ENCODE measurements around the gene MAP2K2.

MAP2K2 gene

GRCh38 chr19:4139614-4140236, 15.8 kb upstream of the MAP2K2 start:
- H3K4me1 ChIP-seq (ENCODE audit: control insufficient read depth, insufficient read depth, low read length), result no peaks in the 10 kb centered on the region
- H3K27ac ChIP-seq (ENCODE audit: extremely low read depth, low read depth, low read length), result no peak overlapping the region
- ChIA-PET CTCF (interaction anchor here (0.6 to 2.9 kb wide), 31 partner anchors 8 to 583 kb away, joined by 3 to 47 read pairs (median 5); partner anchors contain the start of genes CREB3L3, EEF2, YJU2 and ZBTB7A), POLR2A (interaction anchor here (0.6 to 1.2 kb wide), 4 partner anchors 9 to 774 kb away, joined by 3 to 6 read pairs (median 3); partner anchors contain the start of gene EEF2)
- H3K36me3 ChIP-seq (ENCODE audit: control insufficient read depth in 2 of 2, insufficient read depth in 1 of 2, low read length in 2 of 2), result no peaks in the 10 kb centered on the region
- H3K4me3 ChIP-seq (ENCODE audit: low read depth, low read length), result no peak overlapping the region
- H3K9me3 ChIP-seq (ENCODE audit: control insufficient read depth, insufficient read depth, low read depth, low read length), result no peaks in the 10 kb centered on the region
- peak; percentile 17; the same call in 1 of the 2 replicates for TF ChIP-seq ZXDB (tag by site-specific recombination; IDR thresholded peaks at IDR 0.05)
- TF ChIP-seq ZNF214 (tag by site-specific recombination; IDR thresholded peaks at IDR 0.05; ENCODE audit: borderline replicate concordance), result no peak
- peak; percentile 45 for TF ChIP-seq ZNF335 (tag by site-specific recombination; conservative IDR thresholded peaks at IDR 0.05)
- peak; percentile 19; the same call in 1 of the 2 replicates for TF ChIP-seq SP7 (tag by site-specific recombination; IDR thresholded peaks at IDR 0.05)
- TF ChIP-seq ZNF16 (tag by site-specific recombination; IDR thresholded peaks at IDR 0.05; ENCODE audit: low read depth), result peak; percentile 99
- TF ChIP-seq ZEB2 (tag by site-specific recombination; IDR thresholded peaks at IDR 0.05), result 0 out of 2 replicates have a peak, but pooled peaks have one; percentile 18
- no peak for TF ChIP-seq ZNF792 (tag by site-specific recombination; IDR thresholded peaks at IDR 0.05)
- TF ChIP-seq ZNF654 (tag by site-specific recombination; IDR thresholded peaks at IDR 0.05; ENCODE audit: low read depth), result peak; percentile 52
- TF ChIP-seq ZNF76 (tag by site-specific recombination; IDR thresholded peaks at IDR 0.05; ENCODE audit: borderline replicate concordance, low read depth), result peak; percentile 38; the same call in 1 of the 2 replicates
- 0 out of 2 replicates have a peak, but pooled peaks have one; percentile 22 for TF ChIP-seq ZFP69B (tag by site-specific recombination; IDR thresholded peaks at IDR 0.05)
- TF ChIP-seq ZNF571 (tag by site-specific recombination; IDR thresholded peaks at IDR 0.05), result no peak
- TF ChIP-seq ZNF580 (tag by site-specific recombination; IDR thresholded peaks at IDR 0.05), result peak; percentile 83
- no peak for TF ChIP-seq ZNF23 (tag by site-specific recombination; IDR thresholded peaks at IDR 0.05; ENCODE audit: borderline replicate concordance)
- TF ChIP-seq PRDM10 (tag by site-specific recombination; IDR thresholded peaks at IDR 0.05), result peak; percentile 67
- 0 out of 2 replicates have a peak, but pooled peaks have one; percentile 19 for TF ChIP-seq ZBTB11 (tag by site-specific recombination; conservative IDR thresholded peaks at IDR 0.05; ENCODE audit: low read depth)
- TF ChIP-seq ZSCAN5A (tag by site-specific recombination; IDR thresholded peaks at IDR 0.05), result 0 out of 2 replicates have a peak, but pooled peaks have one; percentile 59
- TF ChIP-seq GLIS1 (tag by site-specific recombination; IDR thresholded peaks at IDR 0.05), result peak; percentile 17
- no peak for TF ChIP-seq ZNF221 (tag by site-specific recombination; IDR thresholded peaks at IDR 0.05; ENCODE audit: borderline replicate concordance)
- no peak for TF ChIP-seq ZNF660 (tag by site-specific recombination; IDR thresholded peaks at IDR 0.05)
- peak; percentile 63 for TF ChIP-seq CTCF (tag by site-specific recombination; IDR thresholded peaks at IDR 0.05)
- TF ChIP-seq ZNF623 (tag by site-specific recombination; IDR thresholded peaks at IDR 0.05), result peak; percentile 99
- no peak for TF ChIP-seq ZBTB44 (tag by site-specific recombination; IDR thresholded peaks at IDR 0.05)
- TF ChIP-seq KLF8 (tag by site-specific recombination; IDR thresholded peaks at IDR 0.05), result peak; percentile 30; the same call in 1 of the 2 replicates
- TF ChIP-seq ZNF624 (tag by site-specific recombination; IDR thresholded peaks at IDR 0.05), result no peak
- no peak for TF ChIP-seq ZNF37A (tag by site-specific recombination; IDR thresholded peaks at IDR 0.05)

Measured in HEK293 (cell line).